ENCODE data around the gene SGSH.

Gene SGSH

GRCh38 chr17:80187090-80187489 is 33.0 kb downstream of the SGSH start:
- no peak overlapping the region for H3K4me3 ChIP-seq (ENCODE audit: low read depth, low read length)

DNA sequence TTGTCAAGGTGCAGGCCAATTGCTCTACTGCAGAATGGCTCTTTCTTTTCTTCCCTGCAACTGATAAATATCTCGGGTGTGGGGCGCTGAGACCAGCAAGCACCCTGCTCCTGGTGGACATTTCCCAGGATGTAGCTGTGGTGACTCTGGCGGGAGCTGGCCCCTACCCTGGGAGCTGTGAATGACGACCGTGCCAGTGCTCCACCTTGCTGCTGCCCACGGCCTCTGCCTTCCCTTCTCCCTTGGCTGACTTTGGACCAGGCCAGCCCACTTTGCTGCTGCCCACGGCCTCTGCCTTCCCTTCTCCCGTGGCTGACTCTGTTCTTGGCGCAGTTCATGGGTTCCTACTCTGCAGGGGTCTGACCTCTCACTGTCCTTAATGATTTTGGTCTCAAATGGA is 34.2 kb downstream of the SGSH start:
- H3K4me3 ChIP-seq (ENCODE audit: low read depth, low read length) = no peak overlapping the region

GRCh38 chr17:80184423-80184714 is 35.8 kb downstream of the SGSH start:
- no peak overlapping the region for H3K4me3 ChIP-seq (ENCODE audit: low read depth, low read length)

DNA sequence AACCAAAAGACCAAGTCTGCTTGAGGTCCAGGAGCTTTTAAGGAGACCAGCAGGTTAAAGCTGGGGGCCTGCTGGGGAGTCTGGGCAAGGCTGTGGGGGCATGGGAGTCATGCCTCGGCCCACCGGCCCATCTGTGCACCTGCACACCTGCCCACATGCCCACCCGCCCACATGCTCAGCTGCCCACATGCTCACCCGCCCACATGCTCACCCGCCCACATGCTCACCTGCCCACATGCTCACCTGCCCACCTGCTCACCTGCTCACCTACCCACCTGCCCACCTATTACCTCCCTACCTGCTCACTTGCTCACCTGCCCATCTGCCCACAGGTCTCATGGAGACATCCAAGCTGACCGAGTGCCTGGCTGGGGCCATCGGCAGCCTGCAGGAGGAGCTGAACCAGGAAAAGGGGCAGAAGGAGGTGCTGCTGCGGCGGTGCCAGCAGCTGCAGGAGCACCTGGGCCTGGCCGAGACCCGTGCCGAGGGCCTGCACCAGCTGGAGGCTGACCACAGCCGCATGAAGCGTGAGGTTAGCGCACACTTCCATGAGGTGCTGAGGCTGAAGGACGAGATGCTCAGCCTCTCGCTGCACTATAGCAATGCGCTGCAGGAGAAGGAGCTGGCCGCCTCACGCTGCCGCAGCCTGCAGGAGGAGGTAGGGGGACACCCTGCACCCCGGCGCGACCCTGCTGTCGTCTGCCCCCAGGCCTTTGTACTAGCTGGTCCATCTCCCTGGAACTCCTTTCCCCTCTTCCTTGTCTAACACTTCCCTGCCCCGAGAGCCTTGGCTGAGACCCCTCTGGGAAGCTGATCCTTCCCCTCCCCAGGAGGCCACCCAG is 36.3 kb downstream of the SGSH start:
- no peak overlapping the region for H3K4me3 ChIP-seq (ENCODE audit: low read depth, low read length)

DNA sequence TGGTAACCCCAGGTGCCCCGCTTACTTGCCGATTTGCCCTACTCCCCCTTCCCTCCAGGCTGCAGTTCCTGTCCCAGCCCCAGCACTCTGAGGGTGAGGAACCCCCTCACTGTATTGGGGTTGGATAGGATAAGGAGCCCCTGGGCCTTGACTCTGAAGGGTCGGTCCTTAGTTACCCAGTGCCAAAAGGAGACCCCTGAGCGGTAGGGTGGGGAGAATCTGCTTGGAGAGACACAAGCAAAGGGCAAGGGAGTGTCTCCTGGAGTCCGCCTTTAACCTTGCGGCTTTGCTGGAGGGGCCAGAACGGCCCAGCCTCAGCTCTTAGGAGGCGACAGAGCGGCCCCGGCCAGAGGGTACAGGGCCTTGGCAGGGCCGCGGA is 37.3 kb downstream of the SGSH start:
- H3K4me3 ChIP-seq (ENCODE audit: low read depth, low read length) = no peak overlapping the region

DNA sequence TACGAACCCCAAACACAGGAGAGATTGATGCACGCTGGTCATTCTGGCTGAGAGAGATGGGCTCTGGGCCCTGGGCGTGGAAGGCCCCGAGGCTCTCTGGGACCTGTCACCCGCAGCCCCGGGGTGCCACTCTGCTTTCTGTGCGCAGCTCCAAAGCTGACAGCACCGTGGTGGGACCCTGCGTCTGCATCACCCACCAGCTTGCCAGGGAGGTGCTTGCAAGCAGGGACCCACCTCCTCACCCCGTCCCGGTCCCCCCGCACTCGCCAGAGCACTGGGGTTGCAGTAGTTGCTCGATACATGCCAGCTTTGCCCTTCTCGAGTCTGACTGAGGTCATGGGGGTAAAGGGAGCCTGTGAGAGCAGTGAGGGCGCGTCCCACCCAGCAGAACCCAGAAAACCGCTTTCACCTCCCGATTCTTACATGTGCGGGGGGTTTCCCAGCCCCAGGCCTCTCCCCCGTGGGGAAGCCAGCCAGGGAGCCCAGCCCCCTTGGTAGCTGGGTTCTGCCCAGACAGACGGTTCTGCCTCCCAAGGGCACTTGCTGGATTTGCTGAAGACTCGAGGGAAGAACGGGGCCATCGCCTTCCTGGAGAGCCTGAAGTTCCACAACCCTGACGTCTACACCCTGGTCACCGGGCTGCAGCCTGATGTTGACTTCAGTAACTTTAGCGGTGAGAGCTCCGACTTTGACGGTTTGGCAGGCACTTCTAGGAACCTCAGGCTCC is 37.9 kb downstream of the SGSH start:
- no peak overlapping the region for H3K4me3 ChIP-seq (ENCODE audit: low read depth, low read length)

- no peak overlapping the region for H3K4me3 ChIP-seq (ENCODE audit: low read depth, low read length)
Observed at GRCh38 chr17:80181431-80181830, 38.7 kb downstream of the SGSH start.

GRCh38 chr17:80180192-80180591 is 39.9 kb downstream of the SGSH start:
- no peak overlapping the region for H3K4me3 ChIP-seq (ENCODE audit: low read depth, low read length)

DNA sequence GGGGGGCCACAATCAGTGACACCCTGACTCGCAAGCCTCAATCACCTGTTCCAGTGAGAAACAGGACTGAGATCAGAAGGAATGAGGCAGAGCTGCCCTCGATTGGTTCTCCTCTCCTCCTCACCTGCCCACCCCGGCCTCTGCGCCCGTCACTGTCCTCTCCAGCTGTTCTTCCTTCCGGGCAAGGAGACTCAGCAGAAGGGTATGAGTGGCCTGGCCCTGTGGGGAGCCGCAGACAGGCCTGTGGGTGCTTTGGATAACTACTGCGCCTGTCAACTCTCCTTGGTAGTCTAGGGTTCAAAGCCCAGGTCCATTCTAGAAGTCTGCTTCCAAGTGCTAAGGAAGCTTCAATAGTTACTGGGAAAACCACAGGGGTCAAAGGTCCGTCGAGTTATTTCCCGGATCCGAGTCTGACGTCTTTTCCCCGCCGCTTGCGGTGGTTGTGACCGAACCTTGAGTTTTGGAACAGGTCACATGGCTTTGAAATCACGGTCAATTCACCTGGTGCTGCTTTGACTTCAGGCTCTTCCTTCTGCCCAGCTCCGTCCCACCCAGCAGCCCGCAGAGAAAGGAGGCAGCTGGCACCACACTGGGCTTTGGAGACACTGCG is 42.0 kb downstream of the SGSH start:
- H3K4me3 ChIP-seq (ENCODE audit: low read depth, low read length) = no peak overlapping the region

- H3K4me3 ChIP-seq (ENCODE audit: low read depth, low read length) = no peak overlapping the region
Observed at GRCh38 chr17:80176757-80177156, 43.4 kb downstream of the SGSH start.

DNA sequence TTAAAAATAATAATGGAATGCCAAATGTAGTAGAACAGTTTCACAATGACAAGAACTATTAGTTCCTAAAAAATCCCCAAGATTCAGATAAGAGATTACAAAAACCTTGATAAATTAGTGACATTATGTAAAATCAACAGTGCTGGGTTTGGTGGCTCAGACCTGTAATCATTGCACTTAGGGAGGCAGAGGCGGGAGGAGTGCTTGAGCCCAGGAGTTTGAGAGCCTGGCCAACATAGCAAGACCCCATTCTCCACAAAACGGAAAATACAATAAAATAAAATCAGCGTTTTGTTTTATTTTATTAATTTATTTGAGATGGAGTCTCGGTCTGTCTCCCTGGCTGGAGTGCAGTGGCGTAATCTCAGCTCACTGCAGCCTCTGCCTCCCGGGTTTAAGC is 46.2 kb downstream of the SGSH start:
- H3K4me3 ChIP-seq (ENCODE audit: low read depth, low read length) = no peak overlapping the region

GRCh38 chr17:80173126-80173525 is 47.0 kb downstream of the SGSH start:
- no peak overlapping the region for H3K4me3 ChIP-seq (ENCODE audit: low read depth, low read length)

DNA sequence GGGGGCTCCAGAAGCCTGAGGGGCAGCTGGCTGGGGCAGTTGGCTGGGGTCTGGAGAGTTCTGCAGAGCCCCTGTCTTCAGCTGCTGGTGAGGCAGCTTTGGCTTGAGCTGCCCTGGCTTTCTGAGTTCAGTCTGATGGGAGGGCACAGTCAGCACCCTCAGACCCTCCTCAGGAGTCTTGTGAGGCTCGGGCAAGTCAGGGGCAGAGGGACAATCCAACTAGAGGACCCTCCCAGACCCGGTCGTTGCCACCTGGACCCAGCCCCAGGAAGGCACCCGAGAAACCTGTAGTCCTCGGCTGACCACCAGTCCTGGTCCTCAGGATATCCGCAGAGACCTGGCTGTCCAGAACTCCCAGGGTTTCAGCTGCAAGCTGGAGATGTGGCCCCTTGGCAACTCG is 48.5 kb downstream of the SGSH start:
- no peak overlapping the region for H3K4me3 ChIP-seq (ENCODE audit: low read depth, low read length)

GRCh38 chr17:80169784-80170500 is 50.2 kb downstream of the SGSH start, which contains the start of gene CARD14:
Gene CARD14, plus strand, starts transcription at chr17:80170030. Its CDS starts 11,409 bp downstream, at chr17:80181439.
- no peak within 1 kb of the TSS for H3K4me3 ChIP-seq (ENCODE audit: low read depth, low read length)

DNA sequence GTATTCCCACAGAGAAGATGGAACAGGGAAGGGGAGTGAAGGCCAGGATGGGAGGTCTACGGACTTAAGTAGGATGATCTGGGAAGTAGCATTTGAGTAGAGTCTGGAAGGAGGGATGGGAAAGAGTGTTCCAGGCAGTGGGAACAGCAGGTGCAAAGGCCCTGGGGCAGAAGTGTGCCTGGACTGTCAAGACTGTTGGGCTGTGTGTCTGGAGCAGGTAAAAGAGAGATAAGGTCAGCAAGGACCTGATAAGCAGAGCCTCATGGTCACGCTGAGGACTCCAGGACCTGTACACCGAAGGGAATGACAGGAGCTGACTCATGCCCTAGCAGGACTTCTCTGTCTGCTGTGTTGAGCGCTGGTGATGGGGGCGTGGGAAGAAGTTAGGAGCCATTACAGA is 51.0 kb downstream of the SGSH start:
- H3K4me3 ChIP-seq (ENCODE audit: low read depth, low read length) = no peak overlapping the region

- no peak overlapping the region for H3K4me3 ChIP-seq (ENCODE audit: low read depth, low read length)
Observed at GRCh38 chr17:80168371-80168770, 51.8 kb downstream of the SGSH start.

DNA sequence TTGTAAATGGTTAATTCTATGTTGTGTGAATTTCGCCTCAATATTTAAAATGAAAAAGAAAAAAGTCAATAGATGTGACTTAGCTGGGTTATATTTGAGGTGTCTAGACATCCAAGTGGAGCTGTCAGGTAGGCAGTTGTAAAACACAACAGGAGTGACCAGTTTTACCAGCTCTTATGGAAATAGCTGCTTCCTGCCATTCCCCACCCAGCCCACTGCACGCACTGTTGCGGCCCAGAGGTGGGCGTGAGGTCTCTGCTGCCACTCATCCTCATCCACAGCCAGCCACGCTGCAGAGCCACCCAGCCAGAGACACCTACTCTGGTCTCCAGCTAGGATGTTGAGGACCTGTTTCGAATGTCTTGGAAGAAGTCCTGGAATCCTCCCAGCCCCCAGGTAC is 53.7 kb downstream of the SGSH start:
- no peak overlapping the region for H3K4me3 ChIP-seq (ENCODE audit: low read depth, low read length)

- H3K4me3 ChIP-seq (ENCODE audit: low read depth, low read length) = no peak overlapping the region
Observed at GRCh38 chr17:80164185-80164584, 55.9 kb downstream of the SGSH start.

GRCh38 chr17:80163336-80163735 is 56.8 kb downstream of the SGSH start:
- H3K4me3 ChIP-seq (ENCODE audit: low read depth, low read length) = no peak overlapping the region

- no peak overlapping the region for H3K4me3 ChIP-seq (ENCODE audit: low read depth, low read length)
Observed at GRCh38 chr17:80160536-80160935, 59.6 kb downstream of the SGSH start.
